Activated CD8-positive, alpha-beta memory T cell treated with anti-CD3 and anti-CD28 coated beads for 4 hours (primary cell): Measurements from ENCODE around the gene HEBP1.

Experiments used
- DNase-seq, 2 donors: peaks; one replicate each; pipeline ENCODE4 v3.0.0-alpha.2; 2020; ENCODE audit warnings: low read depth in 2 of 2

Gene HEBP1

GRCh38 chr12:13023811-13024530 is 23.9 kb upstream of the HEBP1 start:
- DNase-seq, result no peak

- no peak for DNase-seq
These were observed 22.8 kb upstream of the HEBP1 start for GRCh38 chr12:13022851-13023271.

GRCh38 chr12:13011098-13011497 is 11.0 kb upstream of the HEBP1 start:
- no peak for DNase-seq

- DNase-seq, result no peak
These were observed 8.8 kb upstream of the HEBP1 start for GRCh38 chr12:13008741-13009380.

- no peak for DNase-seq
These were observed 7.6 kb upstream of the HEBP1 start for GRCh38 chr12:13007496-13008233.

- DNase-seq, result no peak
These were observed 5.6 kb upstream of the HEBP1 start for GRCh38 chr12:13005649-13006048.

- DNase-seq, result no peak
These were observed 4.9 kb upstream of the HEBP1 start for GRCh38 chr12:13004986-13005385.

GRCh38 chr12:13004361-13004760 is 4.3 kb upstream of the HEBP1 start:
- DNase-seq, result no peak

GRCh38 chr12:13002301-13003097 is 2.4 kb upstream of the HEBP1 start:
- DNase-seq, result no peak

- no peak for DNase-seq
These were observed 1.6 kb upstream of the HEBP1 start for GRCh38 chr12:13001775-13002040.

GRCh38 chr12:13000925-13001774 is 1.1 kb upstream of the HEBP1 start:
- DNase-seq, result peak in 1 of 2 donors; percentile 1

- DNase-seq, result no peak
These were observed 505 bp upstream of the HEBP1 start for GRCh38 chr12:13000616-13000924.

GRCh38 chr12:12999271-12999958 is 650 bp downstream of the HEBP1 start:
- no peak for DNase-seq

- DNase-seq, result no peak
These were observed 1.8 kb downstream of the HEBP1 start for GRCh38 chr12:12998248-12998647.

- DNase-seq, result no peak
These were observed 2.3 kb downstream of the HEBP1 start for GRCh38 chr12:12997734-12998133.

GRCh38 chr12:12997156-12997555 is 2.9 kb downstream of the HEBP1 start:
- DNase-seq, result no peak

GRCh38 chr12:12996209-12996608 is 3.9 kb downstream of the HEBP1 start:
- DNase-seq, result no peak

GRCh38 chr12:12995088-12995487 is 5.0 kb downstream of the HEBP1 start:
- no peak for DNase-seq

- no peak for DNase-seq
These were observed 6.7 kb downstream of the HEBP1 start for GRCh38 chr12:12993367-12993766.

- DNase-seq, result no peak
These were observed 7.5 kb downstream of the HEBP1 start for GRCh38 chr12:12992418-12993130.
